Esophagus squamous epithelium (tissue), 4 donors: ENCODE data around the gene SLC20A1.

ENCODE experiments used
- POLR2A ChIP-seq, 4 donors: fragments of 450-650 bp; IDR thresholded peaks; one replicate each; pipeline ENCODE4 v1.6.1; 2017; ENCODE audit warnings: antibody characterized with exemption in 4 of 4, mild to moderate bottlenecking in 4 of 4, moderate library complexity in 3 of 4
- TF ChIP-seq, protein P1 (sequence below), 6 experiments: fragments of 450-650 bp in 4 of 6; fragments of 200-600 bp in 2 of 6; sonication (generic) in 2 of 6; IDR thresholded peaks; one replicate each; pipeline ENCODE4 v1.5.1; 2016 to 2019; ENCODE audit warnings: antibody characterized with exemption in 6 of 6, mild to moderate bottlenecking in 4 of 6, moderate library complexity in 4 of 6

DNA sequence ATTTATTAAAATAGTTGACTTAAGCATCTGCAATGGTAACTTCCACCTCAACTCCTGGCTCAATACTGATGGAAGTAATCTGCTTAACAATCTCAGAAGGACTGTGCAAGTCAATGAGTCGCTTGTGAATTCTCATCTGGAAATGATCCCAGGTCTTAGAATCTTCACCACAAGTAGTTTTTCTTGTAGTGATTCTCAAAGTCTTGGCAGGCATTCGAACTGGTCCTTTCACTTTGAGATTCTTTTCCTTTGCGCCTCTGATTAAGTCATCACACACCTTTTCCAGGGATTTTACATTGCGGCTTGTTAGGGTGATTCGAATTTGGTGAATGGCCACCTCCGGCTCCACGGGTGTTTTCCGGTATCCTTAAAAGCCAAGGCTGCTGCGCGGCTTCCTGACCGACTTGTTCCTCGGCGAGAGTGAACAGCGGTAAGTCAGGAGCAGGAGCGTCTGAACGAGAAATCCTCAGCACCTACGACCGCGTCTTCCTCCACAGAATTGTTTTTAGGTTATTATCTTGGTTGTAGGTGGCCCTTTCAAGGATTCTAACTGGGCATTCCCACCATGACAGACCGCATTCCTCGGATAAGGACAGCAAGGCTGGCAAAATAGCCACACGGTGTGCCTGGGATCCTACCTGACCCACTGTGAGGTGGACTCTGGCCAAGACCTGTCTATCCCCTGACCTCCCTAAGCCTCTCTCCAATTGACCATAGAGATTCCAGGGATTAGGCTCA, 23.8 kb upstream of the SLC20A1 start:
- TF ChIP-seq, protein P1, sequence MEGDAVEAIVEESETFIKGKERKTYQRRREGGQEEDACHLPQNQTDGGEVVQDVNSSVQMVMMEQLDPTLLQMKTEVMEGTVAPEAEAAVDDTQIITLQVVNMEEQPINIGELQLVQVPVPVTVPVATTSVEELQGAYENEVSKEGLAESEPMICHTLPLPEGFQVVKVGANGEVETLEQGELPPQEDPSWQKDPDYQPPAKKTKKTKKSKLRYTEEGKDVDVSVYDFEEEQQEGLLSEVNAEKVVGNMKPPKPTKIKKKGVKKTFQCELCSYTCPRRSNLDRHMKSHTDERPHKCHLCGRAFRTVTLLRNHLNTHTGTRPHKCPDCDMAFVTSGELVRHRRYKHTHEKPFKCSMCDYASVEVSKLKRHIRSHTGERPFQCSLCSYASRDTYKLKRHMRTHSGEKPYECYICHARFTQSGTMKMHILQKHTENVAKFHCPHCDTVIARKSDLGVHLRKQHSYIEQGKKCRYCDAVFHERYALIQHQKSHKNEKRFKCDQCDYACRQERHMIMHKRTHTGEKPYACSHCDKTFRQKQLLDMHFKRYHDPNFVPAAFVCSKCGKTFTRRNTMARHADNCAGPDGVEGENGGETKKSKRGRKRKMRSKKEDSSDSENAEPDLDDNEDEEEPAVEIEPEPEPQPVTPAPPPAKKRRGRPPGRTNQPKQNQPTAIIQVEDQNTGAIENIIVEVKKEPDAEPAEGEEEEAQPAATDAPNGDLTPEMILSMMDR (IDR thresholded peaks at IDR 0.05) = no peak
- no peak for TF ChIP-seq POLR2A (IDR thresholded peaks at IDR 0.05)
